Measurements from ENCODE around the gene KIF26B.

Gene KIF26B

DNA sequence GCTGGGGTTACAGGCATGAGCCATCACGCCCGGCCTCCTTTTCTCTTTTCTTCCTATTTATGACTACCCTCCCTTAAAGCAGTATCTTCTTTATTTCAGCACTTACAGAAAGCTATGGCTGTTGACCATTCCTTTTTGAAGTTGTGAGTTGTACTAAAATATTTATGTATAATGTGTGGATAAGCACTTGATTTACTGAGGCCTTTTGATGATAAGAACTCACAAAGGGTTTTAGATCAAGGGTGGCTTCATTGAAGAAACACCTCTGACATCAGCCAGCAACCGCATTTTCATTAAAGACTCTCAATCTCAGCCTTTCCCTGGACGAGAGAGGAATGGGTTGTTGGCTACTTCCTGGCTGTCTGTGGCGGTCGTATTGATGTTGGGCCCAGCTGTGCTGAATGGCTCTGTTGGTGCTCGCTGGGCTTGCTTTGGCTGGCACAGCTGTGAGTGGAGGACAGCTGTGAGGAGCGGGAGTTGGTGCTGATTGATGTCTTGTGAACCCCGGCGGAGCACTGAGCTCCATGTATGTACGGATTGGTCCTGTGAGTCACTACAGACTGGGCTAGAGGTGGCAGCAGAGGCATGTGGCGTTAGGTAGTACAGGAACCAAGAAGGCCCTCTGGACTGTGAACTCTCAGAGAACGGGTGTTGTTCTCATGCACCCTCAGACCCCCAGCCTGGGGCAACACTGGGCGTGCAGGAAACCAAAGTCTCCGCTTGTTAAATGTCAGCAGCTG lies 208.8 kb downstream of the KIF26B start:
- no peak for DNase-seq

DNA sequence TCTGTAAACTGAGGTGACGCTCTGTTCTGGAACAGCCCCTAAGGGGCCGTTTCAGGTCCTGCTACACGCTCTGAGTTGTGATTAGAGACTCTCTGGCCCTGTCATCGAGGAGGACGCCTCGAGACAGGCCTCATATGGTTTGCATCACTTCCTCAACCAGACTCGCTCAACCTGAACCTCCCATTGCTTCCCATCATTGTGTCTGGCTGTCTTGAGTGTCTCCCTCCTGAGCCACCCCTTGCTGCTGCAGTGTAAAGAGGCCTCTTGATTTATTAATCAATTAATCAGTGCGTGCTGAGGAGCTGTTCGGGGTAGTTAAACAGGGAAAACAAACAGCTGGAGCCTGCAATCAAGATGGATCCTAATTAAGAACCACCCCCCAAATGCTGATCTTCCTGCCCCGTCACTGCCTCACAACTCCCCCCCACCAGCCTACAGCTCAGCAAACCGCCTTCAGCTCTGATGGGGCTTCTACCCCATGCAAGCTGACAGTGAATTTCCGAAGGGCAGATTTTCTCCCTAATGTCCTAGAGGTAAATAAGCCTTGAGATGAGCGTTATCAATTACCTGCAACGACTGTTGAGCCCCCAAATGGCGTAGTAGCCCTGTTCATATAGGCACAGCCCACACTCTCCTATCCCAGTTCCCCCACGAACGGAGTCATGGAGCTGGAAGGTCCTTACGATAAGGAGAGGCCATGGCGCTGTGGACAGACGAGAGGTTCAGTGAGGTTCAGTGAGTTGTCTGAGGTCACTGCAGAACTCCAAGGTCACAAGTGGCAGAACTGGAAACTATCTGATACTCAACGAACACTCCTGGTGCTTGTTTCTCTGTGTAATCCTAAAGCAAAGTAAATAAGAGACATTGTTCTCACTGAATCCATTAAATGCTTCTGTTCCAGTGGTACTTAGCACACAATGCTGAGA lies 210.6 kb downstream of the KIF26B start:
- DNase-seq: no peak

DNA sequence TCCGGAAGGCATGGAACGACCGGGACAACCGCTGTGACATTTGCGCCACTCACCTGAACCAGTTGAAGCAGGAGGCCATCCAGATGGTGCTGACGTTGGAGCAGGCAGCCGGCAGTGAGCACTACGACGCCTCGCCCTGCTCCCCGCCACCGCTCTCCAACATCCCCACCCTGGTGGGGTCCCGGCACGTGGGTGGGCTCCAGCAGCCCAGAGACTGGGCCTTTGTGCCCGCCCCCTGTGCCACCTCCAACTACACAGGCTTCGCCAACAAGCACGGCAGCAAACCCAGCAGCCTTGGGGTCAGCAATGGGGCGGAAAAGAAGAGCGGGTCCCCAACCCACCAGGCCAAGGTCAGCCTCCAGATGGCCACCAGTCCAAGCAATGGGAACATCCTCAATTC lies 212.1 kb downstream of the KIF26B start:
- no peak for DNase-seq

DNA sequence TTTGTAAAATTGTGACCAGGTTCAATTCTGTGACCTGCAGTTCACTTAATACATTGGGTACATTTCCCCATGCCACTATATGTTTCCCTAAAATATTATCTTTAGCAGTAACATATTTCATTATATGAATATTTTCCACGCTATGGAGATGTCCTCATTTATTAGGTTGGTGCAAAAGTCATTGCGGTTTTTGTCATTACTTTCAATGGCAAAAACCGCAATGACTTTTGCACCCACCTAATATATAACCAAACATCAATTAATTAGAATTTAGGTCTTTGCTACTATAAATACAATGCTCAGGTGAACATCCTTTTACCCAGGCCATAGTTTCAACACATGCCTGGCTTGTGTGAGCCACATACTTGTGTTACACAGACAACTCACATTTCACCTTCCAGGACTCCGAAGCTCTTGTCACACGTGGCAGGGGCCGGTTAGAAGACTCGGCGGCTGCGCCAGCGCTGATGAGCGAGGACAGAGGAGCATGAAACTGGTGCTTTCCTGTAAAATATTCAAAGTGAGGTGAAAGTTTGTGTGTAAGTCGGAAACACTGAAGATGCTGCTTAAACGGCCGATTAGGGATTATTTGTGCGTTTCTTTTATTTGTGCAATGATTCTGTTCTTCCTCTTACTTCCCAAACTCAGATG lies 215.5 kb downstream of the KIF26B start:
- no peak for DNase-seq

DNA sequence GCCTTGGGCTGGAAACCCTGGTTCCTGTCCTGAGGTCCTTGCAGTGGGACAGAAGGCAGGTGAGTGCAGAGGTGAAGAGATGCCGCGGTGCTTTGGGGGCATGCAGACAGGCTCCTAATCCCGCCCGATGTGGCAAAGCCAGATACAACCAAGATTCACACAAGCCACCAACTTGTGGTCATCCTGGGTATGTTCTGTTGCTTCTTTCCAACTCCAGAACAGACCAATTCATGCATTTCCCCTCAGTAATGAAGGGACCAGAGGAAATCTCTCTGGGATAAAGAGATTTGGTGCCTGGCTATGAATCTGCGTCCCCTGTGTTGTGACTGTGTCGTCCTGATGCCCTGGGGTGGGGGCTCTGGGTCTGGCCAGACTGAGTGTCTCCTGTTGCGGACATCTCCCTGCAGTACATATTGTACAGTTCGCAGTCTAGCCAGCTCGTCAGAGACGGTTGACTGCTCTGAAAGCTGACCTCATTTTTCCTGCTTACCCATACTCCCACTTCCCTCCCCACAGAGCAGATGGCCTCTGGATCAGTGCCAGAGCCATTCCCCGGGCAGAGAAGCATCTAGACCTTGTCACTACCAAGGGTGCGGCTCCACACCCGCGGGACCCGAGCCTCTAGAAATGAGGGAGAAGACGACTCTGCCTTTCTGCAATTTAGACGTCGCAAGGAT lies 216.3 kb downstream of the KIF26B start:
- DNase-seq: no peak

DNA sequence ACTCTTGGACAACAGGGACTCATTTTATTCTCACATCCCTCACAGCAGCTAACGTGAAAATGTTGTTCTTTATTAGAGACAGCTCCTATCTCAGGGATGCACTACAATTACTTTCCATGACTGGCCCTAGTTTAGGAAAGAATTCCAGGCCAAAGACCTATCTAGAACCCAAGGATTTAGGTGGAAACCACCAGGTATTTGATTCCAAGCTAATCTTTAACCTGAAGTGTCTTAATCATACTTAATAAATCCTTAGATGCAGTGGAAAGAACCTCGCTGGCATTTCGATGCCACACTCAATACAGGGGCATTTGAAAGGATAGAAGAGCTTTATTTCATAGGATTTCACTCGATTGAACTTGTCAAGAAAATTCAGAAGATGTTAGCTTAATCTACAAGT lies 218.3 kb downstream of the KIF26B start:
- DNase-seq: no peak

DNA sequence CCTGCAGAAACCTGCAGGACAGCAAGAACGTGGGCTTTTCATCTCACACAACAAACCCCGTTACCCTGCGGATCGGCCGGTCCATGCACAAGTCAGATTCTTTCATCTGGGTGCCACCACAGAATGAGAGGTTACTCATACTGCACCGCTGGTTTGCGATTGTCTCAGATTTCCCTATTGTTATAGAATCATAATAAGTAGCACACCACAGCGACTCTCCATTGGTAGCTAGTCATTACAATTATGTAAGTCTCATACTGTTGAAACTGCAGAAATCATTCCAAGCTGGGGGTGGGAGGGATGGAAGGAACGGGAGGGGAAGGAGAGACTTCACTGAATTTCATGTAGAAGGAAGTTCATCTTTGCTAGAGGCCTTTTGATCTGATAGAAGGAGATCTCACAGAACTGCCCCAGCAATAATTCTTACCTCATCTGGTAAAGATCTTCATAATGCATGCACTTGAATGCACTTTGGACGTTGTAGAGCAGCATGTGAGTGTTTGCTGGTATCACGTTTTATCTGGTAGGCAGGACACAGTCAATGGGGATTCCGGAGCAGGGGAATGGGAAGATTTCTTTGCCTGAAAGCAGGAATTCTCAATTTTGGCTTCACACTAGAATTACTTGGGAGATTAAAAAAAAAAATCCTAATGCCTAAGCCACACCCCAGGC lies 221.1 kb downstream of the KIF26B start:
- no peak for DNase-seq

DNA sequence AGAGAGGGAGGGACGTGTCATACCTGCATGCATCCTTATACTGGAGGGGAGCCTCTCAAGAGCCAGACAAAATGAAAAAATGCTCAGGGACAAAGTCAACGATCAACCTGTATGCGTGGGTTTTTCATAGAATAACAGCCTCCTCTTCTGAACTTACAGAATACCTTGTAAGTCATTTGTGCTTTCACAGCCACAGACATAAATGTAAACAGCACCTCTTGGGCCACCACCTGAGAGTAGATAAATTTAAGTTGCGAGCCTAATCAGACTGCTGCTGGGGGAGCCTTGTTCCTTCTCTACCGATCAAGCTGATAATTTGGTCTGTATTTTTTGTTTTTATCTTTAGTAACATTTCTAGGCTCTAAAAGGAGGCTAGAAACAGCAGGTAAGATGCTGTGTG lies 223.1 kb downstream of the KIF26B start:
- no peak for DNase-seq

DNA sequence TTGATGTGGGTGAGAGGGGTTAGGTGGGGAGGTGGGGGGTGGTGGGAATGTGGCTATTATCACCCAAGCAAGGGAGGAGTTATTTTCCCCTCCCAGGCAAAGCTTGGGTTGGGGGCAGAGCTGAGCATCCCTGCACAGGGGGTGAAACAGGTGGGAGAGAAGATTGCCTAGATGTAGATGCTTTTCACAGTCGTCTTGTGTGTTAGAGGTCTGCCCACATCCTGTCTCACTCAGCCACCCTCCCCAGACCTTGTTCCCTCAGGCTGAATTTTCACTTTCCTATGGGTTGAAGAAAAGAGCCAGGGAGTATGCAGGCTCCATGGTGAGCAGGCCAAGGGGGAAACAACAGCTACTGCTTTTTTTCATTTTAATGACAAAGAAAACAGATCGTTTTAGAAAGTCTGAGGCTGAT lies 223.5 kb downstream of the KIF26B start:
- DNase-seq: no peak

DNA sequence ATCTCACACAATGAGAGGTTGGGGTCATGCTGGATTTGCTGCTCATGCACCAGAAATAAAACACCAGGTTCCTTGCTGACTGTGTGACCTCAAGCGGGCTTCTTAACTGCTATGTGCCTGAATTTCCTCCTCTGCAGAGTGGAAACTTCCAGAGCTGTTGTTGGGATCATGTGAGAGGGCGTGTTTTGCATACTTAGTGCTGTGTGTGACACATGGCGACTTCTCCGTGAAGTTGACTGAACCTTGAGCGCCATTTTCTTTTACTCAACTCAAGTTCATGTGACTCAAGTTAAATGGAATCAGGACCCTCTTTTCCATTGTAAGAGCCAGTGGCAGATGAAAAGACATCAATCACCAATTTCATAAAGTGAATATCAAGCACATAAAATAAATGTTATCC lies 224.0 kb downstream of the KIF26B start:
- no peak for DNase-seq

DNA sequence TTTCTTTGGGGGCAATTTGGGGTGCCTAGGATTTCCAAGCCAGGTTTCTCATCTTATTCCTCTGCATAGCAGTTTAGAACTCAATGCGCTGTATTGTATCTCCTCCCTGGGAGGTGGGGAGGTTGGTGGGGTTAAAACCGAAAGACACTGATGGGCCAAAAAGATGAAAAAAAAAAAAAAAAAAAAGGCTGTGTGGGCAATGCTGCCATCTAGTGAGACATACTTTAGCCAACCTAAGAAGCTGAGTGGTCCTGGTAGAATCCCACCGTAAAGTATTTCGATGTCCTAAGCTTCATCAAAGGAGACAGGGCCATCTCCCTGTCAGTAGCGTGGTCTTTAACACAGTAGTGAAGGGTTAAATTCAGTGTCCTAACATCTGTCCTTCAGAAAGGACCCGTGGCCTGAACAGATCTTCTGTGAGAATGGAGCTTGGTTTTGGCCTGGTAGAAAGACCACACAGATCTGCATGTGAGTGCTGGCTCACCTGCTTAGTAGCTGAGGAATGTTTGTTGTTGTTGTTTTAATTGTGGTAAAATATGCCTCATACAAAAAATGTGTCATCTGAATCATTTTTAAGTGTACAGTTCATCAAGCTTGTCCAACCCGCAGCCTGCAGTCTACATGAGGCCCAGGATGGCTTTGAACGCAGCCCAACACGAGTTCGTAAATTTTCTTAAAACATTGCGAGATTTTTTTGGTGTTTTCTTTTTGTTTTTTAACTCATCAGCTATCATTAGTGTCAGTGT lies 226.2 kb downstream of the KIF26B start:
- DNase-seq: peak; percentile 43

DNA sequence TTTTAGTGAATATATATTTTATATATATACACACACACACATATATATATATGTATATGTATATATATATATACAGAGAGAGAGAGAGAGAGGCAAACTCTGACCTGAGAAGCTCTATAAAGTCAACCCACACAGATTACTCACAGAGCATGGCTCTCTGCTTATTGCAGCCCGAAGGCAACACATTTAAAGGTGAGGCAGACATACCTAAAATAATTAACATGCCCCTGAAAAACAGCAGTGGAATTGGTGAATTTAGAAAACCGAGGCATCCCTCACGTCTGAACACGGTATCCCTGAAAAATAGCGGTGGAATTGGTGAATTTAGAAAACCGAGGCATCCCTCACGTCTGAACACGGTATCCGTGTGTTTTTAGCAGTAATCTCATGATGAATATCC lies 228.2 kb downstream of the KIF26B start:
- DNase-seq: no peak

DNA sequence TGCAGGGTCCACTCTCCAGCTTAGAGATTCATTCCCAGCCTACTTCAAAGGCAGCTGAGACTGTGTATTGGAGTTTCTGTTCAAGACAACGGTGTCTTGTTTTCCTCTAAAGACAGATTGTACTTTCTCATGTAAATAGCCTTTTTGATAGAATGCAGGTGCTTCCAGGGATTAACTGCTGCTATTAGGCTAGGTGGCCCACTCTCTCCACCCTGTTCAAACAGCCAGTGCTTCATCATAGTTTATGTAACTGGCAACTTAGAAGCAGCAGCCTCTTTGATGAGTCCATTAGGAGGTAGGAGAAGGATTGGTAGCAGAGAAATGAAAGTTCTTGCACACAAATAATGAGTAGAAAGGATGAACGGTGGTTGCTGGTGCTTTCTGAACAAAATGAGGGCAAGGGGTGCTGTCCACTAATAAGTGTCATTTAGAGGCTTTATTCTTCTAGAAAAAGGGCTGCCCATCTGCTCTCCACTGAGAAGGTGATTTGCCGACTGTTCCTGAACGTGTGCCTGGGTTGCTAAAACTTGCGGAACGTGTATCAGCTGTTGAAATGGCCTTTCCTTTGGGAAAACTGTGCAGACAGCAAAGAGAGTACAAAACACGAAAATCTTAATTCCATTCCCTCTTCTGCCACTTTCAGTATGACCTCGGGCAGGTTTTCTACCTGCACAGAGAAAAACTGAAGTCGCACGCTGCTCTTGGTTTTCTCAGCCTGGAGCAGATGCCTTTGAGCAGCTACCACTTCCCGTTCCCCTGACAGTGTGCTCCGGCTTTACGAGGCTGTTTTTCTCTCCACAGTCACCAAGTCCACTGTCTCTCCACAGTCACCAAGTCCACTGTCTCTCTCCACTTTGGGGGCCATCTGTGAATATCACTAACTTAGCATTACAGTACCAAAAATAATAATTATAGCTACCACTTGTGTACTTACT lies 228.9 kb downstream of the KIF26B start:
- no peak for DNase-seq

DNA sequence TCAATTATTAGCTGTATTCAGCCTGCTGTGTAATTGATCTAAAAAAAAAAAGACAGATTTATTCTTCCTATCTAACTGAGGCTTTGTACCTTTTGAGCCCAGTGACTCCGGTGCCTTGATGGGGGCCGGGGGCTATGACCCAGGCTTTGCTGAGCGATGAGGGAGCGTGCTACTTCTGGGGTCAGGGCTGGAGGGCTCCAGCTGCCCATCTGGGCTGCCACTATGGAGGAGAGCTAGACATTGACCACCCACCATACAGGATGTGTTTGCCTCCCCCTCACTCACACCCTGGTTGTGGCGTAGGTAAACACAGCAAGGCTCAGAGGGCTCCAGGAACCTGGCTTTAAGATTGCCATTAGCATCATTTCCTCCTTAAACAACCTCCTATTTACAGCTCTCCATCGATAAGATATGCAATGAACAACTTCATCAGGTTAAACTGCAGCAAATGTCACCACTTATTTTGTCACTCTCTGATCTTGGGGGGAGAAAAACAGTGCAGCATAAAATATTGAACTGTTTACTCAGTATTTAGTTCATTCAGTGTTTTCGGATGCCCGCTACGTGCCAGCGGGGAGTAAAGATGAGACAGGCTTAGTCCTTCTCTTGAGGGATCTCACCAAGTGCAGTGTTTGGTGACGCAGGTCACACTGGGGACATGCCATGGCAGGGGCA lies 231.6 kb downstream of the KIF26B start:
- DNase-seq: no peak

DNA sequence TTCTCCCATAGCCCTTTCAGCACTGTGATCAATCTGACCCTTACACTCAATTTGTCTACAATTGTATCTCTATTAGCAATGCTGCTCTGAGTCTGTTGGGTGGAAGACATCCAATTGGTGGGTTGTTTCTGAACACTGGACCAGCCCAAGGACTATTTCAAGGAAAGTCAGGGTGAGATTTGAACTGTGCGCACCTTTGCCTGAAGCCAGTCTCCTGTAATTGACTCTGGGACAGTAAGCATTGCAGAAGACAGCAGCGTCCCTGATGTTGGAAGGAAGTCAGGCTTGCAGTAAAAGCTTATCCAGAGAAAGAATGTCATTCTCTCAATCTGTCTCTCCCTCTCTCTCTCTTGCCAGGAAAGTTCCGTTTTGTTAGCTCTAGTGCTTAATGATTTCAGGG lies 233.9 kb downstream of the KIF26B start:
- DNase-seq: no peak

DNA sequence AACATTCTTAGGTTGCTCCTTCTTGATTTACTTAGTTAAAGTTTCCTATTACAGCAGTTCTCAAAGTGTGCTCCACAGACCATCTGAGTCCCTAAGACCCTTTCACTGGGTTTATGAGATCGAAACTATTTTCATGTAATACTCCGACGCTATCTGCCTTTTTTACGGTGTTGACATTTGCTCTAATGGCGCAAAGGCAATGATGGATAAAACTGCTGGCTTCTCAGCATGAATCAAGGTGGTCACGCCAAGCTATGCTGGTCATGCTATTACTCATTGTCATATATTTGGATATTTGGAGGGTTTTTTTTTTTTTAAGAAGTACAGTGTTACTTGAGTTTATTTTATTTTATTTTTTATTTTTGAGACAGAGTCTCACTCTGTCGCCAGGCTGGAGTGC lies 235.1 kb downstream of the KIF26B start:
- DNase-seq: no peak

DNA sequence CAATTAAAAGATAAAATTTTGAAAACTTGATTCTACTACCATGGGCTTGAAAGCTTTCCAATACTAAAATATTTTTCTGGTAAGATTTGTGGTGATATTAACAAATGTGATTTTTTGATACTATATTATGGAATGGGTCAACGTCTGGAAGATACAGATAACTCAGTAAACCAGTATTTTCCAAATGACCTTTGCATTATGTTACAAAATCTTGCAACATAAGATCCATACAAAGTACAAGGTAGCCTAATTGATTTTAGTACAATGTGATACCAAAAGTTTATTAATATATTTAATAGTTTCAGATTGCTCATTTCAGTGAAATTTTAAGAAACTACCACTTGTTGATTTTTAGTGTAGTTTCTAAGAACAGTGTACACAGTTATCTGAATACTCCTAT lies 236.2 kb downstream of the KIF26B start:
- DNase-seq: no peak

DNA sequence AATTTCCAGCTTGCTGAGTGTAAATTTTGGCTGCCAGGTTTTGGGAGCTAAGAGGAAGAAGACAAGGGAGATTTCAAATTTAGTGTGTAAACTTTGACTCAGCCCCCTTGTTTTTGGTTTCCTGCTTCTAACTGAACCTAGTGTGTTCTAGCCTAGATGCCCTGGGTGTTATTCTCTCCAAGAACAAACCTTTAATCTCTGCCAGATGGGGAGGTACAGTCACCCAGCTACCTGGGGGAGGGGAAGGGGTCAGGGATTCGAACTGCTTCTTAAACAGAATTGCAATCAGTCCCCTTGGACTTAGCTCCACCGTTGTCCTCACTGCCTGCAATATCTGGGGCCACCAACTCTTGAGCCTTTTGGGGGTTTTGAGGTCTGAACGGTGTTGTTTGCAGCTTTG lies 238.9 kb downstream of the KIF26B start:
- no peak for DNase-seq

DNA sequence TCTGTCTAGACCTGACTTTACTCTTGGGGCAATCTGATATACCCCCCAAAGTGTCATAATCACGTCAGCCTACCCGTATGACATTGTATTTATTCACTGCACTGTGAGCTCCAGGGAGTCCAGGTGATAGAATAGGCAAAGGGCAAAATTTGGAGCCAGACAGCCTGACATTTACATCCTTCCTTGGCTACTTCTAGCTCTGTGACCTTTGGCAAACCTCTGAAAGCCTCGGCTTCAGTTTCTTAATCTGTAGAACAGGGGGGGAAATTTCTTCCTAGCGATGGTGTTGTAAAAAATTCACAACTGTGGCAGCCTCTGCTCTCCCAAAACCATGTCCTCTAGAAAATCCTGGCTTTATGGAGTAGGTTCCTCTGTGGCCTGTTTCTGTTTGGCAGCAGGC lies 240.9 kb downstream of the KIF26B start:
- DNase-seq: no peak

DNA sequence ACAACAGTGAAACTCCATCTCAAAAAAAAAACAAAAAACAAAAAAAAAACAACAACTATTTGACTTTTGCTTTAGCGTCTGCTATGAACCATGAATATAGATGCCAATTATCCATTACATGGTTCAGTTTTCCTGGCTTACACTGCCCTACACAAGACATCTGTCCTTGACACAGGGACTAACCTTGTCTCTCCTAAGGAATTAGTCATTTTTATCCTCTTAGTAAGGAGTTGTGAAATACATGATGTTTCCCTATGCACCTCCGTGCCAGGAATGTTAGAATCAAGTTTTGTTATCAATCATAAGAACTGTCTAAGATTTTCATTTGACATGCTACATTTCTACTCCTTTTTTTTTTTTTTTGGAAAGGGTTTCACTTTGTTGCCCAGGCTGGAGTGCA lies 241.8 kb downstream of the KIF26B start:
- no peak for DNase-seq

Measured in 8988T (cell line).